Activated T-cell treated with anti-CD3 and anti-CD28 coated beads, Interleukin-2, amount 50 U/mL, for 72 hours (primary cell): Measurements from ENCODE around the gene TEKT4. TPM values are rescaled to one million over a fixed set of nuclear protein-coding genes. Genes with fewer than 3 reads are reported as not detected.
"Not testable (repeated sequence)": the region's sequence is repeated elsewhere in the genome, so short reads cannot be mapped to it uniquely, and the experiment has no call there.

Experiments
- ATAC-seq, 2 donors: fragments of 150-1000 bp; cut with Tn5 transposase; replicated peaks in 1 of 2; 2 replicates each; pipeline ENCODE4 v1.10.0; 2021; ENCODE audit warnings: moderate library complexity in 2 of 2, mild to moderate bottlenecking in 1 of 2
- DNase-seq, 2 donors: peaks; one replicate each; pipeline ENCODE4 v3.0.0; 2021 to 2022; ENCODE audit warnings: mixed read lengths in 1 of 2
- H3K27ac Mint-ChIP-seq: one replicate; pipeline ENCODE4 v1.8.0; 2022; ENCODE audit warnings: mild to moderate bottlenecking, moderate library complexity, mixed read lengths
- H3K27me3 Mint-ChIP-seq: one replicate; pipeline ENCODE4 v1.8.0; 2022; ENCODE audit warnings: low read depth, mixed read lengths
- H3K36me3 Mint-ChIP-seq, 2 donors: one replicate each; pipeline ENCODE4 v1.8.0; 2022; ENCODE audit warnings: mixed read lengths in 2 of 2, mild to moderate bottlenecking in 1 of 2; ENCODE audit not compliant: insufficient read depth in 2 of 2
- H3K4me1 Mint-ChIP-seq: one replicate; pipeline ENCODE4 v1.8.0; 2022; ENCODE audit warnings: low read depth, mixed read lengths
- H3K4me3 Mint-ChIP-seq, 2 donors: one replicate each; pipeline ENCODE4 v1.8.0; 2022; ENCODE audit warnings: mild to moderate bottlenecking in 2 of 2, mixed read lengths in 2 of 2, moderate library complexity in 2 of 2
- H3K9me3 Mint-ChIP-seq, 2 donors: one replicate each; pipeline ENCODE4 v1.8.0; 2022; ENCODE audit warnings: mixed read lengths in 2 of 2
- total RNA-seq, 2 donors: library from RNA; stranded (reverse); gene quantifications; one replicate each; pipeline ENCODE4 v1.2.3, GENCODE V29; 2022

The TEKT4 gene
- not detected for total RNA-seq

- H3K9me3 Mint-ChIP-seq, result no peaks in the 10 kb centered on the region
- H3K36me3 Mint-ChIP-seq, result no peaks in the 10 kb centered on the region
- H3K27me3 Mint-ChIP-seq, result no peaks in the 10 kb centered on the region
- ATAC-seq, result no peak
- no peak for DNase-seq
- no peak within 1 kb of the TSS for H3K4me3 Mint-ChIP-seq
- H3K4me1 Mint-ChIP-seq, result no peaks in the 10 kb centered on the region
- no peak within 1 kb of the TSS for H3K27ac Mint-ChIP-seq
These were observed at the start of gene TEKT4 for GRCh38 chr2:94871226-94872087. TEKT4 (plus strand) TSS chr2:94871430; CDS start chr2:94871580, 150 bp downstream.

- not testable (repeated sequence) for H3K9me3 Mint-ChIP-seq, H3K36me3 Mint-ChIP-seq, H3K4me3 Mint-ChIP-seq, DNase-seq, H3K27ac Mint-ChIP-seq, H3K4me1 Mint-ChIP-seq, H3K27me3 Mint-ChIP-seq, ATAC-seq
These were observed 32.0 kb upstream of the TEKT4 start for GRCh38 chr2:94839224-94839623.

- H3K36me3 Mint-ChIP-seq, H3K27ac Mint-ChIP-seq, H3K4me1 Mint-ChIP-seq, DNase-seq, ATAC-seq, H3K9me3 Mint-ChIP-seq: not testable (repeated sequence)
- peaks cover 19% of the 10 kb centered on the region for H3K27me3 Mint-ChIP-seq
- H3K4me3 Mint-ChIP-seq, result peak overlapping the region; percentile 77 to 83
These were observed 14.4 kb upstream of the TEKT4 start for GRCh38 chr2:94856856-94857255.

- not testable (repeated sequence) for H3K36me3 Mint-ChIP-seq, ATAC-seq, H3K9me3 Mint-ChIP-seq, H3K4me1 Mint-ChIP-seq, H3K27ac Mint-ChIP-seq
- peak in 1 of 2 donors; percentile 42 for DNase-seq
- Mint-ChIP-seq H3K27me3 (peaks cover 26% of the 10 kb centered on the region), H3K4me3 (peak overlapping the region; percentile 77 to 83)
These were observed 13.7 kb upstream of the TEKT4 start for GRCh38 chr2:94857367-94858162.

- not testable (repeated sequence) for H3K27ac Mint-ChIP-seq, ATAC-seq, DNase-seq, H3K9me3 Mint-ChIP-seq, H3K36me3 Mint-ChIP-seq, H3K4me1 Mint-ChIP-seq
- peaks cover 30% of the 10 kb centered on the region for H3K27me3 Mint-ChIP-seq
- H3K4me3 Mint-ChIP-seq, result peak overlapping the region in 1 of 2 donors; percentile 83
These were observed 12.9 kb upstream of the TEKT4 start for GRCh38 chr2:94858163-94858888.

- no peak for DNase-seq
- Mint-ChIP-seq H3K4me3 (no peak overlapping the region), H3K27ac (no peak overlapping the region), H3K27me3 (peaks cover 45% of the 10 kb centered on the region), H3K9me3 (no peaks in the 10 kb centered on the region), H3K4me1 (peaks cover 5% of the 10 kb centered on the region), H3K36me3 (no peaks in the 10 kb centered on the region)
- ATAC-seq, result no peak
These were observed 9.7 kb upstream of the TEKT4 start for GRCh38 chr2:94861308-94862152.

GRCh38 chr2:94862903-94863302 is 8.3 kb upstream of the TEKT4 start:
- H3K27ac Mint-ChIP-seq, ATAC-seq: not testable (repeated sequence)
- H3K27me3 Mint-ChIP-seq, result peaks cover 38% of the 10 kb centered on the region

GRCh38 chr2:94869131-94869530 is 2.1 kb upstream of the TEKT4 start:
- Mint-ChIP-seq H3K27me3 (peaks cover 7% of the 10 kb centered on the region), H3K4me1 (no peaks in the 10 kb centered on the region), H3K4me3 (no peak overlapping the region), H3K27ac (no peak overlapping the region), H3K36me3 (no peaks in the 10 kb centered on the region), H3K9me3 (no peaks in the 10 kb centered on the region)
- DNase-seq (no peak), ATAC-seq (no peak)

More at GRCh38 chr2:94862903-94863302, 8.3 kb upstream of the TEKT4 start:
- H3K9me3 Mint-ChIP-seq, DNase-seq, H3K4me1 Mint-ChIP-seq, H3K36me3 Mint-ChIP-seq, H3K4me3 Mint-ChIP-seq: not testable (repeated sequence)

GRCh38 chr2:94869552-94870439 is 1.4 kb upstream of the TEKT4 start:
- Mint-ChIP-seq H3K4me1 (no peaks in the 10 kb centered on the region), H3K36me3 (no peaks in the 10 kb centered on the region), H3K27ac (no peak overlapping the region), H3K4me3 (no peak overlapping the region), H3K27me3 (peaks cover 5% of the 10 kb centered on the region), H3K9me3 (no peaks in the 10 kb centered on the region)
- ATAC-seq (no peak), DNase-seq (no peak)

GRCh38 chr2:94870440-94871225 is 597 bp upstream of the TEKT4 start:
- Mint-ChIP-seq H3K27ac (no peak overlapping the region), H3K9me3 (no peaks in the 10 kb centered on the region), H3K4me1 (no peaks in the 10 kb centered on the region), H3K36me3 (no peaks in the 10 kb centered on the region), H3K27me3 (no peaks in the 10 kb centered on the region), H3K4me3 (no peak overlapping the region)
- ATAC-seq (no peak), DNase-seq (peak; percentile 43 to 54)

GRCh38 chr2:94872088-94872618 is 923 bp downstream of the TEKT4 start:
- Mint-ChIP-seq H3K27me3 (no peaks in the 10 kb centered on the region), H3K9me3 (no peaks in the 10 kb centered on the region), H3K4me1 (no peaks in the 10 kb centered on the region), H3K4me3 (no peak overlapping the region), H3K27ac (no peak overlapping the region), H3K36me3 (no peaks in the 10 kb centered on the region)
- DNase-seq (no peak), ATAC-seq (no peak)
